ENCODE measurements around the gene C11orf16.

GRCh38 chr11:8928981-8929615 is 3.6 kb downstream of the C11orf16 start:
- no peak for TF ChIP-seq POLR2AphosphoS5 (IDR thresholded peaks at IDR 0.05; ENCODE audit: insufficient read depth in 1 of 2, low read depth in 1 of 2)
- TF ChIP-seq, protein P1, sequence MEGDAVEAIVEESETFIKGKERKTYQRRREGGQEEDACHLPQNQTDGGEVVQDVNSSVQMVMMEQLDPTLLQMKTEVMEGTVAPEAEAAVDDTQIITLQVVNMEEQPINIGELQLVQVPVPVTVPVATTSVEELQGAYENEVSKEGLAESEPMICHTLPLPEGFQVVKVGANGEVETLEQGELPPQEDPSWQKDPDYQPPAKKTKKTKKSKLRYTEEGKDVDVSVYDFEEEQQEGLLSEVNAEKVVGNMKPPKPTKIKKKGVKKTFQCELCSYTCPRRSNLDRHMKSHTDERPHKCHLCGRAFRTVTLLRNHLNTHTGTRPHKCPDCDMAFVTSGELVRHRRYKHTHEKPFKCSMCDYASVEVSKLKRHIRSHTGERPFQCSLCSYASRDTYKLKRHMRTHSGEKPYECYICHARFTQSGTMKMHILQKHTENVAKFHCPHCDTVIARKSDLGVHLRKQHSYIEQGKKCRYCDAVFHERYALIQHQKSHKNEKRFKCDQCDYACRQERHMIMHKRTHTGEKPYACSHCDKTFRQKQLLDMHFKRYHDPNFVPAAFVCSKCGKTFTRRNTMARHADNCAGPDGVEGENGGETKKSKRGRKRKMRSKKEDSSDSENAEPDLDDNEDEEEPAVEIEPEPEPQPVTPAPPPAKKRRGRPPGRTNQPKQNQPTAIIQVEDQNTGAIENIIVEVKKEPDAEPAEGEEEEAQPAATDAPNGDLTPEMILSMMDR (IDR thresholded peaks at IDR 0.05) = no peak
- TF ChIP-seq POLR2A (IDR thresholded peaks at IDR 0.05) = no peak
